Measurements from ENCODE around the gene CMKLR1. TPM values are rescaled to one million over a fixed set of nuclear protein-coding genes. Genes with fewer than 3 reads are reported as not detected.

CMKLR1 gene
- total RNA-seq (not detected in 2 replicates), polyA plus RNA-seq (0.60 and 0.61 TPM in 2 replicates), polyA minus RNA-seq (1.7 and 1.8 TPM in 2 replicates), Bru-seq, nascent RNA (percentile 13 among the genes with signal in this experiment), BruChase-seq, experiment 1, labeled RNA remaining after a 6-hour chase (percentile 2 among the genes with signal in this experiment), BruChase-seq, experiment 2, labeled RNA remaining after a 2-hour chase (percentile 2 among the genes with signal in this experiment)
- 0.14 and 0.15 TPM in 2 replicates for polyA plus RNA-seq (2011; cell fraction: cytosol; rRNA removed)
- 0.07 and 0.13 TPM in 2 replicates for polyA plus RNA-seq (2011; cell fraction: nucleus; rRNA removed)
- polyA plus RNA-seq (2012), result 0.13 and 0.42 TPM in 2 replicates
- polyA minus RNA-seq (2011; cell fraction: cytosol; rRNA and poly(A)+ RNA removed), result not detected
- polyA minus RNA-seq (2011; cell fraction: nucleus; rRNA and poly(A)+ RNA removed), result 0.10 and 0.58 TPM in 2 replicates
- long read RNA-seq, result 0 reads

GRCh38 chr12:108338915-108339657 is at the start of gene CMKLR1:
Gene CMKLR1, minus strand, starts transcription at chr12:108339311. Its CDS starts 45,720 bp downstream, at chr12:108293591.
- dilution Hi-C loops (cut with MboI; ENCODE audit: extremely low pct_ligation_motif_present, low sequenced_read_pairs) (no loop called here), intact Hi-C loops (cut with micrococcal nuclease) (no loop called here)
- TF ChIP-seq JUN (IDR thresholded peaks at IDR 0.05; ENCODE audit: borderline replicate concordance, insufficient read depth, insufficient read length, low read depth), result no peak
- peak; percentile 64 for TF ChIP-seq EZH2 (IDR thresholded peaks at IDR 0.05; ENCODE audit: borderline replicate concordance, low read depth, low read length, severe bottlenecking)
- BruUV-seq (replicated peaks), result no TSS peak
- ChIA-PET POLR2A (no interaction called here), CTCF (no interaction called here)
- H3K9me1 ChIP-seq (replicated peaks; ENCODE audit: control insufficient read depth, extremely low read depth, insufficient read depth, low read length), result no peaks in the 10 kb centered on the region
- H3K9ac ChIP-seq (replicated peaks; ENCODE audit: extremely low read depth, insufficient read depth, low read length), result no peak within 1 kb of the TSS
- DNase-seq (ENCODE audit: low read depth, low spot score), result no peak
- no peak within 1 kb of the TSS for H3K4me3 ChIP-seq (replicated peaks in 1 of 3; ENCODE audit: insufficient read depth in 1 of 3, low read depth in 1 of 3, low read length in 3 of 3)
- H3K36me3 ChIP-seq (ENCODE audit: control insufficient read depth in 2 of 2, extremely low read depth in 1 of 2, insufficient read depth in 2 of 2, low read length in 2 of 2), result no peaks in the 10 kb centered on the region
- no peaks in the 10 kb centered on the region for H3K9me3 ChIP-seq (replicated peaks; ENCODE audit: control insufficient read depth, insufficient read depth, low read length)
- no peaks in the 10 kb centered on the region for H3K79me2 ChIP-seq (ENCODE audit: control insufficient read depth, insufficient read depth, low read length)
- no peak within 1 kb of the TSS for H3K4me2 ChIP-seq (ENCODE audit: insufficient read depth, low read length)
- FAIRE-seq, result no peak
- H3K4me1 ChIP-seq (ENCODE audit: control insufficient read depth, extremely low read depth, insufficient read depth, low read length), result peaks cover 5% of the 10 kb centered on the region
- no peak within 1 kb of the TSS for H2AFZ ChIP-seq (ENCODE audit: low read depth, low read length)
- H4K20me1 ChIP-seq (replicated peaks; ENCODE audit: control insufficient read depth, extremely low read depth, insufficient read depth, low read length), result no peaks in the 10 kb centered on the region
- H3K27me3 ChIP-seq (ENCODE audit: control insufficient read depth in 2 of 2, insufficient read depth in 2 of 2, low read length in 2 of 2), result peaks cover 23 to 24% of the 10 kb centered on the region in 2 experiments
- no peak within 1 kb of the TSS for H3K27ac ChIP-seq (ENCODE audit: insufficient read depth, low read depth, low read length)

- ChIA-PET POLR2A (no interaction called here), CTCF (no interaction called here)
- FAIRE-seq, result no peak
- Histone ChIP-seq H2AFZ (ENCODE audit: low read depth, low read length) (no peak overlapping the region), H3K9ac (replicated peaks; ENCODE audit: extremely low read depth, insufficient read depth, low read length) (no peak overlapping the region), H3K4me1 (ENCODE audit: control insufficient read depth, extremely low read depth, insufficient read depth, low read length) (no peaks in the 10 kb centered on the region), H3K27me3 (ENCODE audit: control insufficient read depth in 2 of 2, insufficient read depth in 2 of 2, low read length in 2 of 2) (no peaks in the 10 kb centered on the region), H4K20me1 (replicated peaks; ENCODE audit: control insufficient read depth, extremely low read depth, insufficient read depth, low read length) (no peaks in the 10 kb centered on the region), H3K27ac (ENCODE audit: insufficient read depth, low read depth, low read length) (no peak overlapping the region), H3K9me1 (replicated peaks; ENCODE audit: control insufficient read depth, extremely low read depth, insufficient read depth, low read length) (no peaks in the 10 kb centered on the region), H3K36me3 (ENCODE audit: control insufficient read depth in 2 of 2, extremely low read depth in 1 of 2, insufficient read depth in 2 of 2, low read length in 2 of 2) (no peaks in the 10 kb centered on the region), H3K4me2 (ENCODE audit: insufficient read depth, low read length) (no peak overlapping the region), H3K9me3 (replicated peaks; ENCODE audit: control insufficient read depth, insufficient read depth, low read length) (no peaks in the 10 kb centered on the region), H3K79me2 (ENCODE audit: control insufficient read depth, insufficient read depth, low read length) (no peaks in the 10 kb centered on the region), H3K4me3 (replicated peaks in 1 of 3; ENCODE audit: insufficient read depth in 1 of 3, low read depth in 1 of 3, low read length in 3 of 3) (no peak overlapping the region)
- dilution Hi-C loops (cut with MboI; ENCODE audit: extremely low pct_ligation_motif_present, low sequenced_read_pairs), result no loop called here
- BruUV-seq (replicated peaks), result no TSS peak
- intact Hi-C loops (cut with micrococcal nuclease), result no loop called here
- TF ChIP-seq POLR2A (IDR thresholded peaks at IDR 0.05; ENCODE audit: low read depth, low read length) (no peak), CTCF (IDR thresholded peaks at IDR 0.05; ENCODE audit: extremely low read depth in 1 of 2, insufficient read depth in 1 of 2, low read depth in 1 of 2, low read length in 2 of 2) (no peak), MAX (IDR thresholded peaks at IDR 0.05; ENCODE audit: insufficient read depth, insufficient read length) (no peak), FOS (IDR thresholded peaks at IDR 0.05; ENCODE audit: borderline replicate concordance, insufficient read depth, low read length) (no peak), JUN (IDR thresholded peaks at IDR 0.05; ENCODE audit: borderline replicate concordance, insufficient read depth, insufficient read length, low read depth) (no peak), POLR2AphosphoS5 (IDR thresholded peaks at IDR 0.05; ENCODE audit: insufficient read depth, low read depth, low read length) (no peak), MYC (IDR thresholded peaks at IDR 0.05; ENCODE audit: low read depth, low read length) (no peak), GATA2 (IDR thresholded peaks at IDR 0.05; ENCODE audit: insufficient read depth, insufficient read length, low read depth, low read length) (no peak), EZH2 (IDR thresholded peaks at IDR 0.05; ENCODE audit: borderline replicate concordance, low read depth, low read length, severe bottlenecking) (no peak)
- no peak for DNase-seq (ENCODE audit: low read depth, low spot score)
Observed at GRCh38 chr12:108387771-108388170, 48.7 kb upstream of the CMKLR1 start.
